GM12874 (cell line): ENCODE measurements around the gene GRIN2A.

Source experiments
- CTCF ChIP-seq: IDR thresholded peaks from 2 replicates; pipeline ENCODE4 v1.5.1; 2011; ENCODE audit warnings: low read depth, mild to moderate bottlenecking, control low read depth, low read length, moderate library complexity; ENCODE audit not compliant: insufficient read depth

The GRIN2A gene

GRCh38 chr16:9969580-9969979, 212.6 kb downstream of the GRIN2A start:
- TF ChIP-seq CTCF: peak; percentile 14; the same call in 1 of the 2 replicates

- no peak for TF ChIP-seq CTCF
Observed at GRCh38 chr16:9966569-9967157, 215.6 kb downstream of the GRIN2A start.

GRCh38 chr16:9965079-9965478, 217.1 kb downstream of the GRIN2A start:
- no peak for TF ChIP-seq CTCF

GRCh38 chr16:9964426-9964825, 217.8 kb downstream of the GRIN2A start:
- no peak for TF ChIP-seq CTCF

- TF ChIP-seq CTCF: no peak
Observed at GRCh38 chr16:9957433-9957832, 224.8 kb downstream of the GRIN2A start.

- TF ChIP-seq CTCF: no peak
Observed at GRCh38 chr16:9957002-9957401, 225.2 kb downstream of the GRIN2A start.

- no peak for TF ChIP-seq CTCF
Observed at GRCh38 chr16:9955677-9956076, 226.6 kb downstream of the GRIN2A start.
